ENCODE data around the gene RAD23A. TPM values are rescaled to one million over a fixed set of nuclear protein-coding genes. Genes with fewer than 3 reads are reported as not detected.
A peak's percentile ranks its signal among the peaks of the same experiment; 100 is the strongest.

Gene RAD23A
- total RNA-seq, 1 donor from 2014 or later = 60.5 TPM

DNA sequence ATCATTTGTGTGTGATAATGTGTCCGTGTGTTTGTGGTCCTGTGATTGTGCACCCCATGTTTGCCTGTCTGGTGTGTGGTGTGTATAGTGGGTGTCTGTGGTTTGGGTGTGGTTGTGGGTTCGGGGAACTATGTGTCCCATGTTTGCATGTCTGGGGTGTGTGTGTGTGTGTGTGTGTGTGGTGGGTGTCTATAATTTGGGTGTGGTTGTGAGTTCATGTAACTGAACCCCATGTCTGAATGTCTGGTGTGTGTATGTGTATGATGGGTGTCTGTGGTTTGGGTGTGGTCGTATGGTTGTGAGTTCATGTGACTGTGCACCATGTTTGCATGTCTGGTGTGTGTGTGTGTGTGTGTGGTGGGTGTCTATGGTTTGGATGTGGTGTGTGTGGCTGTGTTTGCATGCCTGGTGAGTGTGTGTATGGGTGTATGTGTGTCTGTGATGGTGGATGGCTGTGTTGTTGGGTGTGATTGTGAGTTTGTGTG, 38.5 kb downstream of the RAD23A start:
- no peak for DNase-seq (ENCODE audit: low read depth in 2 of 2)

DNA sequence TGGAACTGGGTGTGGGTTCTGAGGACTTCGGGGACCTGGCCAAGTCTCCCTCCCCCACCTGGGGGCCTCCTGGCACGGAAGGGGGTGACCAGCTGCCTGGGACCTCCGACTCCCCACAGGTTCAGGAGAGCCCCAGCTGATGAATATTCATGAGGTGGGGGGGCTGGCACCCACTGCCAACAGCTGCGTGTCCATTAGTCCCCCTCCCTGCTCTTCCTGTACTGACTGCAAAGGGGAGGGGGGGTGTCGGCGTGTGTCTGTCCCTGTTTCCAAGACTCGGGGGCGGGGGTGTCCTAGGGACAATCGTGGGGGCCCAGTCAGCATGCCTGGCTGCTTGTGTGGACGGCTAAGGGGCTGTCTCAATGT, 39.0 kb downstream of the RAD23A start:
- DNase-seq (ENCODE audit: low read depth in 2 of 2) = no peak

DNA sequence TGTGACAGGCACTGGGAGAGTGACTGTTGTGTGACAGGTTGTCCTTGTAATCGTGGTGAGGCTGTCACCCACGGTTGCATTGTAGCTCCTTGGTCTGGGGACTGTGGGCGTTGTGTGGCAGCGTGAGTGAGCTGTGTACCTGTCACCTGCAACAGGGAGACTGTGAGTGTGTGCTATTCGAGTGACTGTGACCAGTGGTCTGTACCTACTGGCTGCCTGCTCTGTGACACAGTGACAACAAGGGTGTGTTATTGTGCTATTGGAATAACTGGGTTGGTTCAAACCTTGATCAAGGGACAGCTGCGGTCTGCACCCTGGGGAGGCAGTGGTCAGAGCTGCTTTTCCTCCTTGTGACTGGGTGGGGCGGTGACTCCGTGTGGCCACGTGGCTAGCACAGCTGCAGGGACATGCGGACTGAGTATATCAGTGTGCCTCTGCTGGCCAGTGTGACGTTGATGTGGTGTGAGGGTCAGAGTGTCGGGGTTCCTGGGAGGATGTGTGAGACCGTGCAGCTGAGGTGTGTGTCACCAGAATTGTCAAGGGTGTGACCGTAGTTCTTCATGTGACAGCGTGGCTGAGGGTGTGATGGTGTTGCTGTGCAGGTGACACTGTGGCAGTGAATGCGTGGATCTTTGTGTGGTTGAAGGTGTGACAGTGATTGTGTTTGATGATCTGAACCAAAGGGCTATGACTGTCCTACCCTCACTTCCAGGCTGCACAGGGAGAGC, 39.6 kb downstream of the RAD23A start:
- peak in 1 of 2 donors; percentile 53 for DNase-seq (ENCODE audit: low read depth in 2 of 2)

DNA sequence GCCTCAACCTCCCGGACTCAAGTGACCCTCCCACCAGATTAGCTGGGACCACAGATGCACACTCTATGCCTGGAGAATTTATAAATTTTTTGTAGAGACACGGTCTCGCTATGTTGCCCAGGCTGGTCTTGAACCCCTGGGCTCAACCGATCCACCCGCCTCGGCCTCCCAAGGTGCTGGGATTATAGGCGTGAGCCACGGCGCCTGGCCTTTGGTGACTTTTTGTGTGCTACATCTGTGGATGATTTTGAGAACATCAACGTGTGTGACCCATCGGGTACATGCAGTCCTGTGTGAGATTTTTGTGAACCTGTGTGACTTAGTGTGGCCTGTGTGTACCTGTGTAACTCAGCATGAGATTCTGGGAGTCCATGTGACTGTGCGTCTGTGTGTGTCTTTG, 41.1 kb downstream of the RAD23A start:
- DNase-seq (ENCODE audit: low read depth in 2 of 2) = no peak

DNA sequence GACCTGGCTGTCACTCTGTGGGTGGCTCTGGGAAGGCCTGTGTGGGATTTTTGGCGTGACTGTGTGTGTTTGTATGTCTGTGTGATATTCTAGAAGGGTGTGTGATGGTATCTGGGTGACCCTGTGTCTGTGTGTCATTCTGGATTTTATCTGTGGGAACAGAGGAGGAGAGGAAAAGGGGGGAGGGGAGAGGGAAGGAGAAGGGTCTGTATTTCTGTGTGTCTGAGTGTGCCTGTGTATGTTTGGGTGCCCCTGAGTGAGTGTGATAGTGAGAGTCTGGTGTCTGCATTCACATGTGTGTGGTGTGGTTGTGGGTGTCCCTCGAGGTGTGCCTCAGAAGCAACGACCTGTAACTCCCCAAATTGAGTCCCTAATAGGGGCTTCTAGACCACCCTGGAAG, 41.5 kb downstream of the RAD23A start:
- no peak for DNase-seq (ENCODE audit: low read depth in 2 of 2)

DNA sequence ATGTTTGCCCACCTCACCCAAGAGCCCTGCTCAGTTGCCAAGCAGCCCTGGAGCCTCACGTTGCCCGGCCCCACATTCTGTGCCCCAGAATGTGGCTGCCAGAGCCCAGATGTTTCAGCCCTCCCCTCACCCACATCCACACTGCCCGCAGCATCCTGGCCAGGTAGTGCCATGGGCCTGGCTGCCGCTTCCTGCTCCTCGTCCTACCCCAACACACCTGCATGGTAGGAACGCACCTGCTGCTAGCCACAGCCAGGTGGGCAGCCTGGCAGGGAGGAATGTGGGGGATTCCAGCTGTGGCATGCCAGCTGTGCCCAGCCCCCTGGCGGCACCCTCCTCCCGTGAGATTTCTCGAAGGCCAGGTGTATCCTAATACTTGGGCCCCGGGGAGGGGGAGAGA, 42.1 kb downstream of the RAD23A start:
- no peak for DNase-seq (ENCODE audit: low read depth in 2 of 2)

DNA sequence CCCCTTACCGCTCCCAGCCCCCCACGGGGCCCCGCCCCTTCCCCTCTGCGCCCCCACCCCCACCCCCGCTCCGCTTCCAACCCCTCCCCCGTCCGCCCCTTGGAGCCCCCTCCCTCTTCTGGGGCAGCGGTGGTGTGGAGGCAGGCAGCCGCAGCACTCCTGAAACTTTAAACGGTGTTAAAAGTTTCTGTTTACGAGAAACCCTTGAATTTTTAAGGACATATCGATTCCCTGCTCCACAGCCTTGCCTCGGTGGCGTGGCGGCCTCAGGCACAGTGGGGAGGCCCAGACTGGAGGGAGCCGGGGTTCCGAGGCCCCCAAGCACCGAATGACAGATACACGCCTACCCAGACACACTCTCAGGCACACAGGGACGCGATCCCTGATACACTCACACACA, 44.8 kb downstream of the RAD23A start:
- no peak for DNase-seq (ENCODE audit: low read depth in 2 of 2)

DNA sequence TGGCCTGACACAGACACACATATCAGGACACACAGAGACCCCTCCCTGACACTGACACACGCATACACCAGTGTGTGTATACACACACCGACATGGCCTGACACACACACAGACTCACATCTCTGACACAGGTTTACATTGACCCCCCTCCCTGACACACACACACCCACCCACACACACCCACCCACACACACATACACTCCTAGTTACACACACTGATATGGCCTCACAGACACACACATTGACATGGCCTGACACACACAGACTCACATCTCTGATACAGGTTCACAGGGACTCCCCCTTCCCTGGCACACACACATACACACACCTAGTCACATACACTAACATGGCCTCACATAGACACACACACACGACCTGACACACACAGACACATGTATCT, 45.2 kb downstream of the RAD23A start:
- DNase-seq (ENCODE audit: low read depth in 2 of 2) = no peak

DNA sequence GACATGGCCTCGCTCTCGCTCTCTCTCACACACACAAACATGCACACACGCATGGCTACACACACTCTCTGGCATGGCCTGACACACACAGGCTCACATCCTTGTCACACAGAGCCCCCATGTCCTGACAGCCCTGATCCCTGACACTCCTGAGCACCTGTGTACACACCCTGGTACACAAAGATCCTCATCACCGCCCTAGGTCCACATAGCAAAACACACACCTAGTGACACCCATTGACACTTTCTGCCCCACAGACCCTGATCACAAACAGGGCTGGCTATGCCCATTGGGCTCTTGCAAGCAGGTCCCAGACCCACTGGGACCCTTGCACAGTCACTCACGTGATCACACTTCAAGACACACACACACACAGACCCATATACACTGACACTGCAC, 45.6 kb downstream of the RAD23A start:
- DNase-seq (ENCODE audit: low read depth in 2 of 2) = no peak

DNA sequence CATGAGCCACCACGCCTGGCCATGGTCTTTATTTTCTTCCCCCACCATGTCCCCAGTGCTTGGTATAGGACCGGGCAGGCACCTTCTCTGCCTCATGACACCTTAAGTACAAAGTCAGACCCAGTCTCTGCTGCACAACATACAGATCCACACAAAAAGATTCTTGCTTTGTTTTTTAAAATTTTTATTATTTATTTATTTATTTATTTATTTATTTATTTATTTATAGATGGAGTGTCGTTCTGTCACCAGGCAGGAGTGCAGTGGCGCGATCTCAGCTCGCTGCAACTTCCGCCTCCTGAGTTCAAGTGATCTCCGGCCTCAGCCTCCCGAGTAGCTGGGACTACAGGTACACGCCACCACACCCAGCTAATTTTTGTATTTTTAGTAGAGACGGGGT, 47.1 kb downstream of the RAD23A start:
- no peak for DNase-seq (ENCODE audit: low read depth in 2 of 2)

DNA sequence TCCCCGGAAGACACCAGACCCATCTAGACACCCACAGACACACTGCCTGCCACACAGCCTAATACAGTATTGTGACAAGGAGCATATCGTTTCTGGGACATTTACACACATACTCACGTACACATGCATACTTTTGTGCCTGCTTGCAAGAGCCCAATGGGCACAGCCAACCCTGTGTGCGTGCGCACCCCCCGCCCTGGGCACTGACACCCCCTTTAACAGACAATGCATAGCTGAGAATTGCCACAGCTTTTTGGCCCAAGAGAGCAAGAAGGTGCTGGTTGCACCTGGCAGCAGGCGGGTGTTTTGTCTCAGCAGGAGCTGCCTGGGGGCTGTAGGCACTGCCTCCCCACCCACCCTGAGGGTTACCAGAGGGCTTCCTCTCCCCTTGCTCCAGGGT, 47.9 kb downstream of the RAD23A start:
- DNase-seq (ENCODE audit: low read depth in 2 of 2) = no peak

DNA sequence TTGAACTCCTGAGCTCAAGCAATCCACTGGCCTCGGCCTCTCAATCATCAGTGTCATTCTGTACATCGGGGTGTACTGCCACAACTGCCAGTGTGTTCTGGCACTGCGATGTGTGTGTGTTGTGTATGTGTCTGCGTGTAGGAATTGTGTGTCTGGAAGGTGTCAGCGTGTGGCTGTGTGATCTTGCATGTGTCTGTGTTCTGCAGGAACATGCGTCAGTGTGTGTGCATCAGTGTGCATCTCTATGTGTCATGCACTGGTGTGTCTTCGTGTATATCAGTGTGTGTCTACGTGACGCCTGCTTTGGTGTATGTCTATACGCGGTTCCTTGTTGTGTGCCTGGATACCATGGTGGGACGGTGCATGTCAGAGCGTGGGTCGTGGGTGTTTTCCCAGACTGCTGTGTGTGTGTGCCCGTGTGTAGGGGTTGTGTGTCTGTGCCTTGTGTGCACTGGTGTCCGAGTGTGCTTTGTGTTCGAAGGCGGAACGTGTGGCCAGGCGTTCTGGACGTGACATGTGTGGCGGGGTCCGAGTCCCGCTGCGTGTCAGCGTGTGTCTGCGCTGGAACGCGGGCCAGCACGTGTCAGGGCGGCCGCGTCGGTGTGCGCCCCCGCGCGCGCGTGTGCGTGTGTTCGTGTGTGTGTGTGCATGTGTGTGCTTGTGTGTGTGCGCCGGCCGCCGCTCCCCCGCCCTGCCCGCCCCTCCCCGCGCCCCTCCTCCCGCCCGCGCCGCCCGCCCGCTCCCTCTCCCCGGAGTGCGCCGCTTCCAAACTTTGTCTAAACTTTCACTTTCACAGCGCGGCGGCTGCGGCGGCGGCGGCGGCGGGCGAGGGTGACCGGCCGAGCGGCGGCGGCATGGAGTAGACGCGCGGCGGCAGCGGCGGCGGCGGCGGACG, 49.3 kb downstream of the RAD23A start, which contains the start of gene NFIX:
Gene NFIX (plus strand): TSS at position 775 of the 895 bp plus-strand sequence. CDS start 363 bp downstream, outside the sequence.
- DNase-seq (ENCODE audit: low read depth in 2 of 2) = peak; percentile 69 to 77

DNA sequence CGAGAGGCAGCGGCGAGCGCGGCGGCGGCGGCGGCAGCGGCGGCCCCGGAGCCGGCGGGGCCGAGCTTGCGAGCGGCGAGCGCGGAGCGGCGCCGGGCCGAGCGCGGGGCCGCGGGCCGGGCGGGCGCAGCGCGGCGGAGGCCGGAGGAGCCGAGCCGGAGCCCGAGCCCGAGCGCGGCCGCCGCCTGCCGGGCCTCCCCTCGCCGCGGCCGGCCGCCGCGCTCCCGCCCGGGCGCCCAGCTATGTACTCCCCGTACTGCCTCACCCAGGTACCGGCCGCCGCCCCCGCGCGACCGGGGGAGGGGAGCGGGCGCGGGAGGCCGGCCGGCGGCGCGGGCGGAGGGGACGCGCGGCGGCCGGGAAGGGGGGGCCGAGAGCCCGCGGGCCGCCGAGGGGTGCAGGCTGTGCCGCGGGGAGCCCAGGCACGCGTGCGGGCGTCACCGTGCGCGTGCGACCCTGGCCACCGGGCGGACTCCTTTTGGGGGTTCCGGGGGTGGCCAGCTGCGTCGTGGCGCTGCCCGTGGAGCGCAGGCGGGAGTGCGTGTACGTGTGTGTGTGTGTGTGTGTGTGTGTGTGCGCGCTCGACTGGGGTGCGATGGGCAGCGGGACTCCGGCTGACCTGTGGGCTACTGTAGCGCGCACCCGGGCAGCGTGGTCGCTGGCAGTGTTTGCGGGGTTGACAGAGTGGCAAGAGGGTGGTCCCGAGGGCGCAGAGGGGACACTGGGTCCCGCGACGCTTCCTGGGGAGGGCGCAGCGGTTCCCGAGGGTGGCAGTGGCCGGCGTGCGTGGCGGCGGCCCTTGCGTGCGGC, 50.1 kb downstream of the RAD23A start:
- DNase-seq (ENCODE audit: low read depth in 2 of 2) = peak; percentile 48 to 54

DNA sequence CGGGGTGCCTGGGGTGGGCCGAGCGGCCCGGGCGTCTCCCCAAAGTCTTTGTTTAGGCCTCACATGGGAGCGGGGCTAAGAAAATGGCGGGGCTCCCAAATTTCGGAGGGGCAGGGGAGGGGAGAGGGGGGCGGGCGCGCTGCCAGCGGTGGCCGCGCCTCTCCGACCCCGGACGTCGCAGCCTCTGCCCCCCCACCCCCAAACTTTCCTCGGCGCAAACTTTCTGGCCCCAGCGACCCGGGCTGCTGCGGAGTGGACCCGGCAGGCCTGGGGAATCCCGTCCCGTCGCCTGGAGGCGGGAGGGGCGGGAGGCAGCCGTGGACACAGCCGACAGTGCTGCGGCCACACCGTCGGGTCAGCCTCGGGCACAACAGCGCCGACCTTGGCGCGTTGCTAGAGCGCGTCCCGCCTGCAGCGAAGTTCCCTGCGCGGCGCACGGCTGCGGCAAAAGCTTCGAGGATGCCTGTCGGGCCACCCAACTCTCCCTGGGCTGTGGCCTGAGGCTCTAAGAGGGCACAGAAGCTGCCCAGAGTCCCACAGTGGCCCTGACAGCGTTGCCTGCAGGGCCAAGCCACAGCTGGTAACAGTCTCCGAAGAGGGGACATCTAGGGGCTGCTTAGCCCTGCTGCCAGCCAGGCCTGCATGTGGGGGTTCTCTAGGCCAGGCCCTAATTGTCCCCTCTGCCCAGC, 50.9 kb downstream of the RAD23A start:
- peak; percentile 46 to 61 for DNase-seq (ENCODE audit: low read depth in 2 of 2)

DNA sequence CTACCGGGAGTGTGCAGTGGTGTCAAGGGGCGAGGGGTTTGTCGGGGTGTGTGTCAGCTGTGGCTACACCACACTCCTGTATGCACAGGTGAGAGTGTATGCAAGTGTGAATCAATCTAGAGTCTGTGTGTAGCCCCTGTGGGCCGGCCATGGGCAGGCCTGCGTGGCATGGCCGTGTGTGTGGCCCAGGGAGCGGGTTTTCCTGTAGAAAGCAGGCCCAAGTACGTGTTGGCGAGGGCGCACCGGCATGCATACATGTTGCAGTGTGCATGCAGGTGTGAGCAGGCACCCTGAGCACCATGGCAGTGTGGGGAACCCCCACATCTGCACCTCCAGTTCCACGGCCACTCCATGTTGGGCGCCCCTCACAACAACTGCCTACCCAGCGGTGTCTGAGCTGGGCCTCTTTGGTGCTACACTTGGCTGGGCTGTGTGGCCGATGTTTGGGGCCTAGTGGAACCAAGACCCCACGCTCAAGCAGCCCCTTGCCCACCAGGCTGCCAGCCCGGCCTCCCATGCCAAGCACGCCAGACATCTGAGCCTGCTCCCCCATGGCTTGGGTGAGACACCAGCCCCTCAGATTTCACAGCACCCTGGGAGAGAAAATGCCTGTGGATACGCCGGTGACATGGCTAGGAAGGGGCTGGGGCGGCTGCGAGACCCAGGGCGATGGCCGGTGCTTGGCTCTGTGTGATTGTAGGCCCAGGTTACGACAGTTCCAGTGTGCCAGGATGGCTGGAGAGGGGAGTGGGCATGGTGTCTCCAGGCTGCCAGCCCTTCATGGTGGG, 51.7 kb downstream of the RAD23A start:
- no peak for DNase-seq (ENCODE audit: low read depth in 2 of 2)

DNA sequence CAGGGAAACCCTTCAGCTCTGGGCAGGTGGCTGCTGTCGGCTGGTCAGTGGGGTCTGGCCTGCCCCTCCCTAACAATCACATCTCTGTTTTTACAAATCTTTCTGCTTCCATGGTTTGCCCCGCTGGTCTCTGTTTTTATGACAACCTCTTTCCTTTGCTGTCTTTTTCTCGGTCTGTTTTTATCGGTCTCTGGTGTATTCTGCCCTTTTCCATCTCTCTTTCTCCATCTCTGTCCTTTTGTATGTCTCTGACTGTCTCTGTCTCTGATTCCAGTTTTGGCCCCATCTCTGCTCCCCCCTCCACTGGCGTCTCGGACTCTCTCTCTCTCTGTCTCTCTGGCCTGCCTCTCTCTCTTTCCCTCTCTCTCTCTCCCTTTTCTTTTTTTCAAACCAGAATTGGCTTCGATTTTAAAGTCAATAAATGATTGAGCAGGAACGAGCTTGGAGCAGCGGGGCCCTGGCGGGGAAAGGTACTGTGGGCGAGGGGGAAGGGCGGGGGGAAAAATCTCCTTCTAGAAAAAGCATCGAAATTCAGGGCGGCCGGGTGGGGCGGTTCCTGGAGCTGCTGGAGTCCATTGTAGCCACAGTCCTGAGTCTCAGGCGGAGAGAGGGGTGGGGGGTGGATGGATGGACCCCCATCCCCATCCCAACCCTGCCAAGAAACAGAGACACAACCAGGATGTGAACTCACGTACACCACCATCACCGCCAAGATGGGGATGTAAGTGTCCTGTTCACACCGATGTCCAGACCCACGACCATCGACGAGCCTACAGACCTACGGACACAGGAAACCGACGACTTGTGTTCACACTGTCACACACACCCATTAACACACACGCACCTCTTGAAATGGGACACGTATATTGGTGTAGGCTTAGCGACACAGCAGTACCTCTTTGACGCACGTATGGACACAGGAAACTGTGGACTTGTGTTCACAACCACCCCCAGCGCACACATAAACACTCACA, 52.6 kb downstream of the RAD23A start:
- no peak for DNase-seq (ENCODE audit: low read depth in 2 of 2)

DNA sequence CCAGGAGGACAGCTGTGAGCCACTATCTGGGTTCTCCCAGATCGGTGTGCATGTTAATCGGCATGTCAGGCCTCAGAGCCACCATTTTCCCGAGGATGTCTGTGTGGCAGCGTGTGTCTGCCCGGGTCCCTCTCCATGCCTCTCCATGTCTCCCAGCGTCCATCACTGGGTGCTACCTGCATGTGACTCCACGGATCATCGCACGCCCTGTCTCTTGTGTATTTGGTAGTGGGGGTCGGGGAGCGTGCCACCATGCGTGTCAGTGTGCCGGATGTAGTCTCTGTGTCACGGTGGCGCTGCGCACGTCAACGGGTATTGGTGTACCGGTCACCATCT, 55.5 kb downstream of the RAD23A start:
- no peak for DNase-seq (ENCODE audit: low read depth in 2 of 2)

DNA sequence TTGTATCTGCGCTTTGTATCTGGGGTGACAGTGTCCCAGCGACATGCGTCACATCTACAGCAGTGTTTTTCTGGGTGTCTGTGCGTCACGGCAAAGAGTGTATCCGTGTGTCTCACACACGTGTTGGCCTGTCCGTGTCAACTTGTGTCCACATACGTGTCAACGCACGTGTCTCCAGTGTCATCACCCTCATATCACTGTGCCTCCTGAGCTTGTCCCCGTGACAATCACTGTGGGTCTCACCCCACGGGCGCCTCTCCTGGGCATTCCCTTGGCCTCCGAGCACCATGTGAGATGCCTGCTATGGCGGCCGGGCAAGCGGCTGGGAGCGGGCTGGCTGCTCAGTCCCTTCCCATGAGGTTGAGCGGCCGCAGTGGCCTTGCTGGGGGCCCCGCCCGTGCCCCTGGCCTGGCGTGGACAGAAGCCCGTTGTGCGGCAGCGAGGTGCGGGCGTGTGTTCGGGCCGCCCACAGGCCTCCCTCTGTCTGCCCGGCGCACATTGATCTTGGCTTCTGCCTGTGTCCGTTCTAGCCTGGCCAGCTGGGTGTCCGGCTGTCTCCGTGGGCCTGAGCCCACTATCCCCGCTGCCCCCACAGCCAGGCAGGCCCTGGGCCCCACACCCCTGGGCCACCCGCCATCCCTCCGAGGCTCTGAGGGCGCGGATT, 56.0 kb downstream of the RAD23A start:
- DNase-seq (ENCODE audit: low read depth in 2 of 2) = no peak
